PC-9 (cell line): Measurements from ENCODE around the gene NRG3. TPM values are rescaled to one million over a fixed set of nuclear protein-coding genes. Genes with fewer than 3 reads are reported as not detected.

ENCODE experiments used
- BruUV-seq: library from RNA; stranded (reverse); fragments of 400-500 nt; replicated peaks from 2 replicates; lab custom pipeline; 2021; lab: Mats Ljungman, UMichigan
- CTCF ChIA-PET: fragments of 300-600 bp; sonication (Branson Sonifier 250); formaldehyde crosslinking; loops from one replicate; lab custom pipeline; 2022; ENCODE audit warnings: antibody characterized with exemption; lab: Charles Lee
- POLR2A ChIA-PET: fragments of 300-600 bp; sonication (Branson Sonifier 250); formaldehyde crosslinking; loops from one replicate; lab custom pipeline; 2022; ENCODE audit warnings: antibody characterized with exemption; ENCODE audit not compliant: unreplicated experiment; lab: Charles Lee
- DNase-seq, 2 experiments: peaks; one replicate each; pipeline versions ENCODE4 v3.0.0 to v3.0.0-alpha.2; 2015 to 2022; ENCODE audit warnings: mixed read lengths in 1 of 2
- H2AFZ ChIP-seq: fragments of 200-600 bp; sonication (generic); 2 replicates; pipeline ENCODE4 v1.8.1; 2017; ENCODE audit warnings: antibody characterized with exemption
- H3F3A ChIP-seq: fragments of 200-600 bp; sonication (generic); 2 replicates; pipeline ENCODE4 v1.8.1; 2017; ENCODE audit warnings: antibody characterized with exemption, mild to moderate bottlenecking, low read depth; ENCODE audit not compliant: insufficient read depth
- H3K27ac ChIP-seq: fragments of 200-600 bp; sonication (generic); 2 replicates; pipeline ENCODE4 v1.6.1; 2016; ENCODE audit warnings: mixed run types
- H3K27me3 ChIP-seq: fragments of 200-600 bp; sonication (generic); 2 replicates; pipeline ENCODE4 v1.6.1; 2016; ENCODE audit warnings: low read depth, mixed run types; ENCODE audit not compliant: insufficient read depth
- H3K36me3 ChIP-seq: fragments of 200-600 bp; sonication (generic); 2 replicates; pipeline ENCODE4 v1.6.1; 2016; ENCODE audit warnings: low read depth, mixed run types
- H3K4me1 ChIP-seq: fragments of 200-600 bp; sonication (generic); replicated peaks from 2 replicates; pipeline ENCODE4 v1.6.1; 2016; ENCODE audit warnings: mixed run types; ENCODE audit not compliant: insufficient read depth
- H3K4me2 ChIP-seq: fragments of 200-600 bp; sonication (generic); 2 replicates; pipeline ENCODE4 v1.6.1; 2017; ENCODE audit warnings: mixed run types
- H3K4me3 ChIP-seq: fragments of 200-600 bp; sonication (generic); 2 replicates; pipeline ENCODE4 v1.6.1; 2016; ENCODE audit warnings: mixed run types
- H3K79me2 ChIP-seq: fragments of 200-600 bp; sonication (generic); 2 replicates; pipeline ENCODE4 v1.6.1; 2017; ENCODE audit warnings: low read depth, mixed run types
- H3K9me2 ChIP-seq: fragments of 200-600 bp; sonication (generic); 2 replicates; pipeline ENCODE4 v1.8.1; 2017; ENCODE audit warnings: mild to moderate bottlenecking; ENCODE audit not compliant: insufficient read depth
- H3K9me3 ChIP-seq: fragments of 200-600 bp; sonication (generic); 2 replicates; pipeline ENCODE4 v1.8.1; 2016; ENCODE audit warnings: low read depth; ENCODE audit not compliant: insufficient read depth
- H4K20me1 ChIP-seq: fragments of 200-600 bp; sonication (generic); 2 replicates; pipeline ENCODE4 v1.8.1; 2017; ENCODE audit not compliant: insufficient read depth
- CTCF ChIP-seq: fragments of 200-600 bp; sonication (generic); conservative IDR thresholded peaks from 2 replicates; pipeline ENCODE4 v1.6.1; 2017; ENCODE audit warnings: mixed run types, antibody characterized with exemption, mild to moderate bottlenecking, moderate library complexity
- EZH2 ChIP-seq: fragments of 200-600 bp; sonication (generic); IDR thresholded peaks from 2 replicates; pipeline ENCODE4 v1.8.0; 2017; ENCODE audit warnings: antibody characterized with exemption, low read depth
- intact Hi-C: fragments of 100-400 bp; cut with micrococcal nuclease; formaldehyde crosslinking; loops from one replicate; pipeline ENCODE4 v1.10.0; 2022; ENCODE audit not compliant: unreplicated experiment
- total RNA-seq: library from RNA; stranded (reverse); gene quantifications from 2 replicates; pipeline ENCODE4 v1.2.3, GENCODE V29; 2021

NRG3 gene
- total RNA-seq, 1 experiment from 2014 or later: not detected

- no peaks in the 10 kb centered on the region for H3K4me1 ChIP-seq
- intact Hi-C loops: no loop called here
- H2AFZ ChIP-seq: no peak overlapping the region
- no peak overlapping the region for H3K4me2 ChIP-seq
- no peaks in the 10 kb centered on the region for H3F3A ChIP-seq
- H4K20me1 ChIP-seq: no peaks in the 10 kb centered on the region
- CTCF ChIA-PET: no interaction called here
- H3K9me2 ChIP-seq: no peaks in the 10 kb centered on the region
- POLR2A ChIA-PET: no interaction called here
- DNase-seq: no peak
- no peaks in the 10 kb centered on the region for H3K9me3 ChIP-seq
- no peaks in the 10 kb centered on the region for H3K27me3 ChIP-seq
- TF ChIP-seq CTCF: no peak
- TF ChIP-seq EZH2: no peak
- no peak overlapping the region for H3K27ac ChIP-seq
- no peaks in the 10 kb centered on the region for H3K79me2 ChIP-seq
- BruUV-seq: no TSS peak
- H3K4me3 ChIP-seq: no peak overlapping the region
- H3K36me3 ChIP-seq: no peaks in the 10 kb centered on the region
Observed at GRCh38 chr10:82472406-82473335, 597.7 kb downstream of the NRG3 start.

- no peaks in the 10 kb centered on the region for H3K9me2 ChIP-seq
- ChIA-PET POLR2A (no interaction called here), CTCF (no interaction called here)
- H3K4me1 ChIP-seq: no peaks in the 10 kb centered on the region
- H3F3A ChIP-seq: no peaks in the 10 kb centered on the region
- no TSS peak for BruUV-seq
- H4K20me1 ChIP-seq: no peaks in the 10 kb centered on the region; the same call in 1 of the 2 replicates
- H3K9me3 ChIP-seq: no peaks in the 10 kb centered on the region
- TF ChIP-seq CTCF (no peak), EZH2 (no peak)
- H2AFZ ChIP-seq: no peak overlapping the region
- H3K27ac ChIP-seq: no peak overlapping the region
- no peaks in the 10 kb centered on the region for H3K27me3 ChIP-seq
- no peaks in the 10 kb centered on the region for H3K79me2 ChIP-seq
- H3K4me3 ChIP-seq: no peak overlapping the region
- no peaks in the 10 kb centered on the region for H3K36me3 ChIP-seq
- no peak overlapping the region for H3K4me2 ChIP-seq
- intact Hi-C loops: no loop called here
- no peak for DNase-seq
Observed at GRCh38 chr10:82477776-82478175, 602.8 kb downstream of the NRG3 start.

GRCh38 chr10:82492647-82493046 is 617.7 kb downstream of the NRG3 start:
- Histone ChIP-seq H3K9me3 (no peaks in the 10 kb centered on the region), H3K36me3 (no peaks in the 10 kb centered on the region), H3K4me1 (no peaks in the 10 kb centered on the region), H4K20me1 (no peaks in the 10 kb centered on the region), H3F3A (no peaks in the 10 kb centered on the region), H3K27ac (no peak overlapping the region), H3K9me2 (no peaks in the 10 kb centered on the region), H3K79me2 (no peaks in the 10 kb centered on the region), H2AFZ (no peak overlapping the region), H3K27me3 (no peaks in the 10 kb centered on the region), H3K4me2 (no peak overlapping the region), H3K4me3 (no peak overlapping the region)
- BruUV-seq: no TSS peak
- ChIA-PET CTCF (no interaction called here), POLR2A (interaction anchor here (0.6 kb wide), 1 partner anchor 261 kb away, joined by 12 read pairs; no protein-coding TSS in a partner anchor)
- no peak for DNase-seq
- intact Hi-C loops: no loop called here
- TF ChIP-seq EZH2: no peak
- TF ChIP-seq CTCF: no peak
